Measurements from ENCODE around the gene SH3TC2.
A peak's percentile ranks its signal among the peaks of the same experiment; 100 is the strongest.

Gene SH3TC2

GRCh38 chr5:149027636-149028035 lies 35.2 kb downstream of the SH3TC2 start:
- no peak for DNase-seq

GRCh38 chr5:149024943-149025342 lies 37.9 kb downstream of the SH3TC2 start:
- DNase-seq, result no peak

GRCh38 chr5:149024477-149024876 lies 38.4 kb downstream of the SH3TC2 start:
- no peak for DNase-seq

GRCh38 chr5:149022200-149022599 lies 40.7 kb downstream of the SH3TC2 start:
- no peak for DNase-seq

GRCh38 chr5:149019679-149020078 lies 43.2 kb downstream of the SH3TC2 start:
- no peak for DNase-seq

GRCh38 chr5:149018909-149019443 lies 43.9 kb downstream of the SH3TC2 start:
- DNase-seq, result peak in 1 of 5 donors; percentile 36

DNA sequence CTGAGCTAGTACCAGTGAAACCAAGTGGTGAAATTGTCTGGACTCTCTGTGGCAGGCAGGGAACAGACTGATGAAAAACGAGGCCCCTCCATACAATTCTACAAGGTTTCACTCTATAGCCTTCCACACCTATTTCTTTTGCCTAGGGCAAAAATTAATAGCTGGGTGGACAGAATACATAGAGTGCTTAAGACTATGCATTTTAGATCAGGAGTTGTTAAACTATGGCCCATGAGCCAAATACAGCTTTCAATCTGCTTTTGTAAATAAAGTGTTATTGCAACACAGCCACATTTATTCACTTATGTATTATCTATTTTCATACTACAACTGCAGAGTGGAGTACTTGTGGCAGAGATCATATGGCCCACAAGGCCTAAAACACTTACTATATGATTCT lies 45.2 kb downstream of the SH3TC2 start:
- no peak for DNase-seq

DNA sequence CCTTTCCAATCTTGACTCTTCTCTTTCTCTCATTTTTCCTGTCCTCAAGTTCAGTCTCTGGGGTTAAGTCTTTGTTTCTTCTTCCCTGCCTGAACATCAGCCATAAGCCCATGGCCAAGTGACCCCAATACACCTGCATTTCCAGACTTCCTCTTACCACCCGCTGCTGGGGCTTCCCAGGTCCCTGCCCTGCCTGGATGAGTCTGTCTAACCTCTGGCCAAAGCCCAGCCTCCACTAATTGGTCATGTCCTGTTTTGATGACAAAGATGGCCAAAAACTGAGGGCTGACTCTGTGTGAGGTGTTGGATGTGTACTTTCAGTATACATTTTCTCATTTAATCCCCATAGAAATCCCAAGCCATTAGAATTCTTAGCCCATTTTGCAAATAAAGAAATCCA lies 47.3 kb downstream of the SH3TC2 start:
- DNase-seq, result no peak

GRCh38 chr5:149015126-149015525 lies 47.7 kb downstream of the SH3TC2 start:
- DNase-seq, result no peak

- no peak for DNase-seq
Observed at GRCh38 chr5:149014571-149015031, 48.3 kb downstream of the SH3TC2 start.

DNA sequence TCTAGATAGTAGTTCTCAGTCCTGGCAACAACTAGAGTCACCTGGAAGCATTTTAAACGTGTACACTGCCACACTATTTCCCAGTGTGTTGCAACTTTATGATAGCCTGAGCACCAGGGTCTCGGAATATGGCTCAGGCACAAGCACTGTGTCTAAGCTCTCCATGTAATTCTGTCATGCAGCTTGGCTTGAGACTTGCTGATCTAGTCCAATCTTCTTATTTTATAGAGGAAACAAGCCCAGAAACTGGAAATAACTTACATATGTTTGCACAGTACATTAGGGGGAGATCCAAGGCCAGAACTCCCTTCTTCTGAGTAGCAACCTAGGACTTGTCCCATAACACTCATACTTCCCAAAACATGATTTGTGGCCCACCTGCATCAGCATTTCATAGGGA lies 49.1 kb downstream of the SH3TC2 start:
- DNase-seq, result no peak

GRCh38 chr5:149012350-149012749 lies 50.5 kb downstream of the SH3TC2 start:
- DNase-seq, result no peak

- no peak for DNase-seq
Observed at GRCh38 chr5:149011728-149012127, 51.1 kb downstream of the SH3TC2 start.

- DNase-seq, result no peak
Observed at GRCh38 chr5:149011084-149011483, 51.8 kb downstream of the SH3TC2 start.

DNA sequence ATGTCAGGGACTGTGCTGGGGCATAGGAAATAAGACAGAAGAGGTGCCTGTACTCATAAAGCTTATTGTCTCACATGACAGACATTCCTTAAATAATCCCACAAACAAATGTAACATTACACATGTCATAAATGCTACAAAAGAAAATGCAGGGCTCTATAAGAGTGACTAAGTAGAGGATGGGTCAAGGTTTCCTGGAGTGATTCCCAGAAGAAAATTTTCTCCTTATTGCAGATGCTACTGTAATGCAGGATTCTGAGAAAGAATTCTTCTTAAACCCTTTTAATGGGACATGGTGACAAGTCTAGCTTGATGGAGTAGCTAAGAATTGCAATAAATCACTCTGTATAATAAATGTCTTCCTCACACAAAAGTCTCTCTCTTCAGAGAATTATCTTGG lies 55.7 kb downstream of the SH3TC2 start:
- no peak for DNase-seq

DNA sequence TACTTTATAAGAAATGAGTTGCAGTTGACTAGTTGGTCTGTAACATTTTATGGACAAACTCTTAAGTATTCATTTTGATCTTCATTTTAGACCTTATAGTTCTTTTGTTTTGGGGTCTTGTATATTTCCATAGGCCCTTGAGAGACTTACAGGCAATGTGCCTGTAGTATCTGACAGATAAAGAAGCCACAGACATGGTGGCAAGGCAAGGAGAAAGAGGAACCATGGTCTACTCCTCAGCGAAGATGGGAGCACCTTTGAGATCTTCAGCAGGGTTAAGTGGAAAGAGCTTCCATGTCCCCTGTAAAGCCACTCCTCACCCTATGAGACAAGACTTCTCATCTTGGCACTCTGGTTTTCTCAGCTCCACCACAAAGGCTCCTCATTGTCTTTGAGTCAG lies 56.4 kb downstream of the SH3TC2 start:
- no peak for DNase-seq

DNA sequence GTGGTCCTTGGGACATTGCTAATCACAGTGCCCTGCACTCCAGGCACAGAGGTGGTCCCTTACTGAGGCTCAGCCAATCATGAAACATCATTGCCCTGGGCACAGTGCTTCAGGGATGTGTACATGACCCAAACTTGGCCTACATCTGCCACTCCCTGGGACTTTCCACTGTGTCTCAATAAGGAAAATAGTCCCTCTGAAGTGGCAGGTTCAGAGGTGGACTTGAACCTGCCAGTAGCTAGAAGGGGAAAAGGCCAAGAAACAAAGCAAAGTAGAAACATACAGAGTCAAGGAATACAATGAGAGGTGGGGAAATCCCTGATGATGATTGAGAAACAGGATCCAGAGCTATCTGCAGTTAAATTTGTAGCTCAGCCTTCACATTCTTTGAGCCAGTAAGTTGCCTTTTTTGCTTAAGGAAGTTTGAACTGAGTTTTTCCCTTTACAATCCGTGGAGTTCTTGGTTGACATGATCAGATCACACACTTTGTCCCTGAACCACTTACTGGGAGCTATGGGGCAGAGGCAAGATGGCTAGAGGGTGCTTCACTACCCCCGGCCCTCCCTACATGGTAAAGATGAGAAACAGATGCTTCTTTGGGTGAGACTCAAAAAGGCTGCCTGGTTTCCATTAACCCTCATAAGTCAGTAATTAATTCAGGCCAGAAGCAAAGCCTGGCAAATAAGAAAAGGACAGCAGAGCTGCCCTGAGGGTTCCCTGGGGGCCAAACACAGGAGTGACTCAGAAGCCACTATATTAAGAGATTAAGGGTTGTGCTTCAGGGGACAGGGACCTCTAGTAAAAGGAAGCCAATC lies 57.6 kb downstream of the SH3TC2 start:
- no peak for DNase-seq

- DNase-seq, result no peak
Observed at GRCh38 chr5:149004559-149004958, 58.3 kb downstream of the SH3TC2 start.

- no peak for DNase-seq
Observed at GRCh38 chr5:149002761-149003689, 59.8 kb downstream of the SH3TC2 start.

DNA sequence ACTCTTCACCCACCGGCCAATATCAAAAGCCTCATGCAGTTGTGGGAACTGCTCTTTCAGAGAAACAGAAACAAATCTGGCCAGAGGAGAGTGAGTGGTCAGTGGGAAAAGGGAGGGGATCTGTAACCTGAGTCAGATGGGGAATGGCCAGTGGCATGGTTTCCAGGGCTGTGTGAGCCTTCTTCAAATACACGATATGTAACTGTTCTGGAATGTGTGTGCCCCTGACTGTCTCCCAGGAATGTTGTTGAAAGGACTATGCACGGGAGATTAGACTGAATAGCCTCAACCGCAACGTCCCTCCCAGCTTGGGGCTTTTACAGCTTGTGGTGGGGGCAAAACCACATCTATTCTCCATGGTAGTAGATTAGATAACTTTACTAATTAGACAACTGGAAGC lies 60.8 kb downstream of the SH3TC2 start:
- no peak for DNase-seq

- no peak for DNase-seq
Observed at GRCh38 chr5:149001162-149001561, 61.7 kb downstream of the SH3TC2 start.

GRCh38 chr5:148999741-149000140 lies 63.1 kb downstream of the SH3TC2 start:
- no peak for DNase-seq

DNA sequence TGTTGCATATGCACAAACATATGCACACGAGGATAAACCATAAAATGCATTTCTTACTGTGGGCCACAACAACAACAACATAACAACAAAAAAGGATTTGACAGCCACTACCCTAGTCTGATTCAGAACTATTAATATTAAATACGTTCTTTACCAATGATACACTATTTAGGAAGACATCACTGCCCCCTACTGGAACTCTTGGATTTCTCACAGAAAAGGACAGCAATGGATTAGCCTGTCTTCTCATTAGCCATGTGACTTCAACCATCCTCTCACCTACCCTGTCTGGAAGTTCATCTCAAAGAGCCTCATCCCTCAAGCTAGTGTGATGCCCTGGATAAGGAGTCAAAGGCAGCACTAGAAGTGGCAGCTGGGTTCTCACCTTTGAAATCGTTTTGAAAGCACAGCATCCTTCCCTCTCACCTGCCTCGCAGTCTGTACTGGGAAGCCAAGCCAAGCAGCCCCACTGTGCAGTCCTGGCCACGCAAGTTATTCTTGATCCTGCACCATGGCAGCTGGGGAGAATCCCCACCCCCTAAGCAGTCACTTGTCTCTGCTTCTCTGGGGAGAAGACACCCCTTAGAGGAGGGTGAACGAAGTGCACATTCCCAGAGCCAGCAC lies 64.6 kb downstream of the SH3TC2 start:
- peak in 3 of 5 donors; percentile 16 to 27 (median 16) for DNase-seq

Measured in T-helper 1 cell (primary cell).